ENCODE data around the gene XRCC1. TPM values are rescaled to one million over a fixed set of nuclear protein-coding genes. Genes with fewer than 3 reads are reported as not detected.

The XRCC1 gene
- total RNA-seq, 4 donors from 2014 or later, result 18.3 to 35.4 (median 25.2) TPM

DNA sequence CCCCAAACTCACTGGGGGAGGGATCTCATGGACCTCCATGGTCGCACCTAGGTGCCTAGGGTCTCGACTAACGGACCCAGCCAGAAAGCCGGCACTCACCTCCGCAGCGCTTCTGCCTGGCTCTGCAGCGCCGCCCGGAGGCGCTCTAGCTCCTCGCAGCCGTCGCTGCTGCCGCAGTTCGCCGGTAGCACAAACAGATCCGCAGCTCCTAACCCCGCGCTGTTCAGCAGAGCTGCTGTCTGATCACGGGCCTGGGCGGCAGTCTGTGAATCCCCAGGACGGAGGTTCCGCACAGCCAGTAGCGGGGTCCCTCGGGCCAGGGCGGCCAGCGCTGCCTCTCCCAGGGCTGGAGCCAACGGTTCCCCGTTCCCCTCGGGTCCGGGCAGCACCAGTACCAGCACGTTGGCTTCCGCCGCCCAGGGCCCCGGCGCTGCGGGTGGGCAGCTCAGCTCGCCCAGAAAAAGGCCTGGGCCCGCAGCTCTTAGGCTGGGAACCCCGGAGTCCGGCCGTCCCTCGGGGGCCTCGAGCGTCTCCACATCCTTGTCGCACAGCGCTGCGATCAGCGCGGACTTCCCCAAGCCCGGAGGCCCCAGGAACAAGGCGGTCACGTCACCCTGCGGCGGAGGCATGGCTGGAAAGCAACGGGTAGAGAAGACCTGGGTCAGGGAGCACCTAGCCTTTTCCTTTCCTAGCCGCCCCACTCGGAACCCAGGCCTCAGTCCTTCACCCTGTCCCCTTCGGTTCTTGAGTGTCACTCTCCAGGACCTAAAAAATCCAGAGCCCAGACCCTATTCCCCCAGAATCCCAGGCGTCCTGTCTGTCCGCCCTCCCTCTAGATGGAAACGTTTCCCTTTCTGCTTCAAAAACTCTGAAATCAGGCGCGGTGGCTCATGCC, 19.6 kb upstream of the XRCC1 start:
- peak in 1 of 2 donors; percentile 78 for DNase-seq (ENCODE audit: low spot score in 2 of 2)
- Histone ChIP-seq H3K36me3 (peaks cover 40% of the 10 kb centered on the region), H3K9me3 (no peaks in the 10 kb centered on the region), H3K4me1 (peaks cover 40% of the 10 kb centered on the region), H3K4me3 (peak overlapping the region; percentile 60), H3K27me3 (no peaks in the 10 kb centered on the region), H3K27ac (peak overlapping the region; percentile 96)
- WGBS, result 3% methylated on average over 48 of the region's 64 CpGs
- TF ChIP-seq, protein P1, sequence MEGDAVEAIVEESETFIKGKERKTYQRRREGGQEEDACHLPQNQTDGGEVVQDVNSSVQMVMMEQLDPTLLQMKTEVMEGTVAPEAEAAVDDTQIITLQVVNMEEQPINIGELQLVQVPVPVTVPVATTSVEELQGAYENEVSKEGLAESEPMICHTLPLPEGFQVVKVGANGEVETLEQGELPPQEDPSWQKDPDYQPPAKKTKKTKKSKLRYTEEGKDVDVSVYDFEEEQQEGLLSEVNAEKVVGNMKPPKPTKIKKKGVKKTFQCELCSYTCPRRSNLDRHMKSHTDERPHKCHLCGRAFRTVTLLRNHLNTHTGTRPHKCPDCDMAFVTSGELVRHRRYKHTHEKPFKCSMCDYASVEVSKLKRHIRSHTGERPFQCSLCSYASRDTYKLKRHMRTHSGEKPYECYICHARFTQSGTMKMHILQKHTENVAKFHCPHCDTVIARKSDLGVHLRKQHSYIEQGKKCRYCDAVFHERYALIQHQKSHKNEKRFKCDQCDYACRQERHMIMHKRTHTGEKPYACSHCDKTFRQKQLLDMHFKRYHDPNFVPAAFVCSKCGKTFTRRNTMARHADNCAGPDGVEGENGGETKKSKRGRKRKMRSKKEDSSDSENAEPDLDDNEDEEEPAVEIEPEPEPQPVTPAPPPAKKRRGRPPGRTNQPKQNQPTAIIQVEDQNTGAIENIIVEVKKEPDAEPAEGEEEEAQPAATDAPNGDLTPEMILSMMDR (IDR thresholded peaks at IDR 0.05), result peak; percentile 35 to 87
- TF ChIP-seq EP300 (IDR thresholded peaks at IDR 0.05), result no peak

DNA sequence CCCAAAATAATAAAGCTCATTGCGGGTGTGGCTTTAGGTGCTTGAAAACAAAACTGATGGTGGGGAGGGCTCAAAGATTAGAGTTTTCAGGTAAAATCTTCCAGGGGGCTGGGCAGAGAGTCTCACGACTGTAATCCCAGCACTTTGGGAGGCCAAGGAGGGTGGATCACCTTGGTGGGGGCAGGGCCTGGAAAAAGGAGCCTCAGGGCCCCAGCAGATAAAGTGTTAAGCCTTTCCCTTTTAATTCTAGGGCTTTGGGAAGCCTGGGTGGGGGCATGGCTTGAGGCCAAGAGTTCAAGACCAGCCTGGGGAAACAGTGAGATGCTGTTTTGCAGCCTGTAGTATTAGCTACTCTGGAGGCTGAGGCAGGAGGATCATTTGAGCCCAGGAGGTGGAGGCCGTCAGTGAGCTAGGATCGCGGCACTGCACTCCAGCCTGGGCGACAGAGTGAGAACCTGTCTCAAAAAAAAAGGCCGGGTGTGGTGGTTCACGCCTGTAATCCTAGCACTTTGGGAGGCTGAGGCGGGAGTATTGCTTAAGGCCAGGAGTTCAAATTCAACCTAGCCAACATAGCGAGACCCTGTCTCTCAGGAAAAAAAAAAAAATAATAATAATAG, 18.9 kb upstream of the XRCC1 start:
- Histone ChIP-seq H3K4me3 (peak overlapping the region; percentile 60), H3K27me3 (no peaks in the 10 kb centered on the region), H3K4me1 (peaks cover 40% of the 10 kb centered on the region), H3K36me3 (peaks cover 40% of the 10 kb centered on the region), H3K27ac (no peak overlapping the region), H3K9me3 (no peaks in the 10 kb centered on the region)
- TF ChIP-seq, protein P1 (IDR thresholded peaks at IDR 0.05), result no peak
- TF ChIP-seq EP300 (IDR thresholded peaks at IDR 0.05) (no peak), POLR2AphosphoS5 (IDR thresholded peaks at IDR 0.05) (no peak), POLR2A (IDR thresholded peaks at IDR 0.05) (no peak)
- 88% methylated on average over 10 of the region's 10 CpGs for WGBS
- DNase-seq (ENCODE audit: low spot score in 2 of 2), result no peak

DNA sequence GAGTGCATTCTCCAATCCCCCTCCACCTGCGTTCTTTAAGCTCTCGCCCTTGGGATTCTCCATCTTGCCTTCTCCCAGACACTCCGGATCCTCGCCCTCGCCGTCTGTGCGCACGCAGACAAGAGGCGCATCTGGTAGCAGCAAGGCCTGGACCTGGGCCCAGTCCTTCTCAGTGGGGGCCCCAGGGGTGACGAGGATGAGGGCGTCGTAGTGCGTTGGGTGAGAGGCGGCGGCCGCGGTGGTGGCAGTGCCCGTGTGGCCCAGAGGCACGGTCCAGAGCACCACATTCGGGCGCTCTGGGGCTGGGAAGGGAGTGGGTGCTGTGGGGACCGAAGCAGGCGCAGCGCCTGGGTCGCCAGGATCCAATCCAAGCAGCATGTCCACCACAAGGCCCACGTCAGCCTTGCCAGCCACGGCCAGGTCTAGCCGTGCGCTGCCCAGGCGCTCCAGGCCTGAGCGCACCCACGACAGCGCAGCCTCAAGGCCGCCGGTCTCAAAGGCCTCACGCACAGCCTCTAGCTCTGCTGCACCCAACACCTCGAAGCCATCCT, 17.5 kb upstream of the XRCC1 start:
- H3K9me3 ChIP-seq, result no peaks in the 10 kb centered on the region
- DNase-seq (ENCODE audit: low spot score in 2 of 2), result no peak
- WGBS, result 88% methylated on average over 26 of the region's 37 CpGs
- no peak overlapping the region for H3K4me3 ChIP-seq
- TF ChIP-seq EP300 (IDR thresholded peaks at IDR 0.05) (no peak), POLR2AphosphoS5 (IDR thresholded peaks at IDR 0.05) (no peak), POLR2A (IDR thresholded peaks at IDR 0.05) (no peak)
- TF ChIP-seq, protein P1 (IDR thresholded peaks at IDR 0.05), result no peak
- H3K4me1 ChIP-seq, result peaks cover 37% of the 10 kb centered on the region
- no peaks in the 10 kb centered on the region for H3K27me3 ChIP-seq
- H3K36me3 ChIP-seq, result peaks cover 33% of the 10 kb centered on the region
- no peak overlapping the region for H3K27ac ChIP-seq

DNA sequence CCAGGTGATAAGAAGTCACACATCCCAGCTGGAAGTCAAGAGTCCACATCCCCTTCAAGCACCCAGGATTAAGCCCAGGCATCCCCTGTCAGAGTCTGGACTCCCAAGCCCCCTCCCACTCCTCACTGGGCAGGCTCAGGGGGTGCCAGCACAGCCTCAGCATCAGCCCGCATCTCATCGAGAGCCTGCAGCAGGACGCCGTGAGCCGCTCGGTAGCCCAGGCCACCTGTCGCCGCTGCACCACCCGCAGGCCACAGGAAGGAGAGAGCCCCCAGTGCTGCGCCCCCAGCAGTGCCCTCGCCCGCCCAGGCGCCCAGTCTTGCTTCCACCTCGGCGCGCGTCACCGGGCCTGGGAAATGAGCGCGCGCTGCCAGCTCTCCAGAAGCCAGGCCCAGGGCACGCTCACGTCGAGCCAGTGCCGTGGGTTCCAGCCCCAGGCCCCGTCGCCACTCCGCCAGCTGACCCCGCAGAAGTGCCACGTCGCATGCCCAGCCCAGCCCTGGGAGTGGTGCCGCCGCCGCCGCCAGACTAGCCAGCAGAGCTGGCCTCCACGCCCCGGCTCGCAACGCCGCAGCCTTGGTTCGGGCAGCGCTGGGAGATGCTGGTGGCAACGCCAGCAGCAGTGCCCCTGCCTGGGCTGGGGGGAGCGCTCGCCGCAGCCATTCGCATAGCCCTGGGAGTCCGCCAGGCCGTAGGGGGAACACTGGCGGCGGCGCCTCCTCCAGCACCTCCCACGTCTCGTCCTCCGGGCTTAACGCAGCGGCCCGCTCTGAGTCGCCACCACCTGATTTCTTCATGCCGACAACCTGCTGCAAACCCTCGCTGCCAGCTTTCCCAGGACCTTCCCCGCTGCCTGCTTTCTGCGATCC, 16.8 kb upstream of the XRCC1 start:
- Histone ChIP-seq H3K9me3 (no peaks in the 10 kb centered on the region), H3K4me1 (peaks cover 30% of the 10 kb centered on the region), H3K36me3 (peaks cover 33% of the 10 kb centered on the region), H3K27me3 (no peaks in the 10 kb centered on the region), H3K4me3 (no peak overlapping the region), H3K27ac (no peak overlapping the region)
- no peak for DNase-seq (ENCODE audit: low spot score in 2 of 2)
- TF ChIP-seq, protein P1 (IDR thresholded peaks at IDR 0.05), result no peak
- TF ChIP-seq POLR2AphosphoS5 (IDR thresholded peaks at IDR 0.05) (no peak), POLR2A (IDR thresholded peaks at IDR 0.05) (no peak), EP300 (IDR thresholded peaks at IDR 0.05) (no peak)
- 94% methylated on average over 21 of the region's 63 CpGs for WGBS
